HG02870 (cell line): ENCODE data around the gene CCDC97.
"Not testable (repeated sequence)": the region's sequence is repeated elsewhere in the genome, so short reads cannot be mapped to it uniquely, and the experiment has no call there.

Source experiments
- ATAC-seq: cut with Tn5 transposase; IDR thresholded peaks from one replicate; pipeline ENCODE4 v1.9.1; 2021; ENCODE audit warnings: mild to moderate bottlenecking, moderate library complexity; ENCODE audit not compliant: unreplicated experiment

CCDC97 gene

GRCh38 chr19:41330946-41331678 lies 21.1 kb downstream of the CCDC97 start:
- no peak for ATAC-seq

DNA sequence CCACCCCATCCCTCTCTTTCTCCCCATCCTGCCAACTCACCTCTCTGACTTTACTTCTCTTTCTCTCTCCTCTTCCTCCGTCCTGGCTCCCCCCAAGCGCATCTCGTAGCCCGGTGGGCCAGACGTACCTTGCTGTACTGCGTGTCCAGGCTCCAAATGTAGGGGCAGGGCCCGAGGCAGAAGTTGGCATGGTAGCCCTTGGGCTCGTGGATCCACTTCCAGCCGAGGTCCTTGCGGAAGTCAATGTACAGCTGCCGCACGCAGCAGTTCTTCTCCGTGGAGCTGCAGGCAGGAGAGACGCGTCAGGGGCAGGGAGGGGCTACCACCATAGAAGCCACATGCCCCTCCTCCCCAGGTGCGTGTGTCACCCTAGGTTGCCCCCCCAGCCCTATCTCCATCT lies 22.0 kb downstream of the CCDC97 start:
- no peak for ATAC-seq

DNA sequence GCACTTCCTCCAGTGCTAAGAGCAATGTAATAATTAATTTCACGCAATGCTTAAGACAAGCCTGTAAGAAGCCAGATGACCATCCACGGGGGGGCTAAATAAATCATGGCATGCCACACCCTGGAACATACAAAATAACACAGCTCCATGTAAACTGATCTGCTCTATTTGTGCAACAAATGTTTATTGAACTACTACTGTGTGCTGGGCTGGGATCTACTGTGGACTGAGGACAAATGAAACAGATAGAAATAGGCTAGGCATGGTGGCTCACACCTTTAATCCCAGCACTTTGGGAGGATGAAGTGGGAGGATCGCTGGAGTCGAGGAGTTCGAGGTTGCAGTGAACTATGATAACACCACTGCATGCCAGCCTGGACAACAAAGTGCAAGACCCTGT lies 22.5 kb downstream of the CCDC97 start:
- ATAC-seq = no peak

DNA sequence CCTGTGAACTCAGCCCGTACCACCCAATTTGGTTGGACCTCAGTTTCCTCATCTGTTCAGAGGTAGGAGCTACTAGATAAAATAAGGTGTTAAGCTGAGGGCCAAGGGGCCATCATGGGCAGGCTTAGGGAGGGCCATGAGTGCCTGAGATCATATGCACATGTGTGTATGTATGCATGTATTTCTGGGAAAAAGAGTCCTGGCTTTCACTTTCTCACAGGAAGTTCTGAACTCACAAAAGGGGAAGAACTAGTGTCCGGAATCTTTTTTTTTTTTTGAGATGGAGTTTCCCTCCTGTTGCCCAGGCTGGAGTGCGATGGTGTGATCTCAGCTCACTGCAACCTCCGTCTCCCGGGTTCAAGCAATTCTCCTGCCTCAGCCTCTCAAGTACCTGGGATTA lies 24.8 kb downstream of the CCDC97 start:
- no peak for ATAC-seq

GRCh38 chr19:41335467-41335866 lies 25.5 kb downstream of the CCDC97 start:
- no peak for ATAC-seq

DNA sequence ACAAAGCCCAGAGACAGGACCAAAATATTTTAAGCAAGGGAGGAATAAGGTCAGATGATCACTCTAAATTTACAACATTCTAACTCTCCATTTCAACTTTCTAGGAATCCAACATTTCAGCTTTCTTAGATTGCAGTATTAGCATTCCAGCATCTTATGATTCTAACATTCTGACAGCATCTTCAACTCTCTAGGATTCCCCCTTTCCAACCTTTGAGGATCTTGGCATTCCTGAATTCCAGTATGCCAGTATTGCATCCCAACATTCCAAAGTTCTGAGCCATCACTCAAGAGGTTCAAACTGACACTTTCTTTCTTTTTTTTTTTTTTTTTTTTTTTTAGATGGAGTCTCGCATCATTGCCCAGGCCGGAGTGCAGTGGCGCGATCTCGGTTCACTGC lies 30.0 kb downstream of the CCDC97 start:
- no peak for ATAC-seq

GRCh38 chr19:41341669-41342490 lies 31.9 kb downstream of the CCDC97 start:
- ATAC-seq = no peak

- no peak for ATAC-seq
Measured at GRCh38 chr19:41344162-41344561, 34.2 kb downstream of the CCDC97 start.

DNA sequence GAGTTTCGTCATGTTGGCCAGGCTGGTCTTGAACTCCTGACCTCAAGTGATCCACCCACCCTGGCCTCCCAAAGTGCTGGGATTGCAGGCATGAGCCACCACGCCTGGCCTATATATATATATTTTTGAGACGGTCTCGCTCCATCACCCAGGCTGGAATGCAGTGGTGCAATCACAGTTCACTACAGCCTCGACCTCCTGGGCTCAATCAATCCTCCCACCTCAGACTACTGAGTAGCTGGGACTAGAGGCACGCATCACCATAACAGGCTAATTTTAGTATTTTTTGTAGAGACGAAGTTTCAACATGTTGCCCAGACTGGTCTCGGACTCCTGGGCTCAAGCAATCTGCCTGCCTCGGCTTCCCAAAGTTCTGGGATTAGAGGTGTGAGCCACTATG lies 36.9 kb downstream of the CCDC97 start:
- ATAC-seq = not testable (repeated sequence)

GRCh38 chr19:41350735-41351338 lies 40.9 kb downstream of the CCDC97 start:
- peak; percentile 1 for ATAC-seq

DNA sequence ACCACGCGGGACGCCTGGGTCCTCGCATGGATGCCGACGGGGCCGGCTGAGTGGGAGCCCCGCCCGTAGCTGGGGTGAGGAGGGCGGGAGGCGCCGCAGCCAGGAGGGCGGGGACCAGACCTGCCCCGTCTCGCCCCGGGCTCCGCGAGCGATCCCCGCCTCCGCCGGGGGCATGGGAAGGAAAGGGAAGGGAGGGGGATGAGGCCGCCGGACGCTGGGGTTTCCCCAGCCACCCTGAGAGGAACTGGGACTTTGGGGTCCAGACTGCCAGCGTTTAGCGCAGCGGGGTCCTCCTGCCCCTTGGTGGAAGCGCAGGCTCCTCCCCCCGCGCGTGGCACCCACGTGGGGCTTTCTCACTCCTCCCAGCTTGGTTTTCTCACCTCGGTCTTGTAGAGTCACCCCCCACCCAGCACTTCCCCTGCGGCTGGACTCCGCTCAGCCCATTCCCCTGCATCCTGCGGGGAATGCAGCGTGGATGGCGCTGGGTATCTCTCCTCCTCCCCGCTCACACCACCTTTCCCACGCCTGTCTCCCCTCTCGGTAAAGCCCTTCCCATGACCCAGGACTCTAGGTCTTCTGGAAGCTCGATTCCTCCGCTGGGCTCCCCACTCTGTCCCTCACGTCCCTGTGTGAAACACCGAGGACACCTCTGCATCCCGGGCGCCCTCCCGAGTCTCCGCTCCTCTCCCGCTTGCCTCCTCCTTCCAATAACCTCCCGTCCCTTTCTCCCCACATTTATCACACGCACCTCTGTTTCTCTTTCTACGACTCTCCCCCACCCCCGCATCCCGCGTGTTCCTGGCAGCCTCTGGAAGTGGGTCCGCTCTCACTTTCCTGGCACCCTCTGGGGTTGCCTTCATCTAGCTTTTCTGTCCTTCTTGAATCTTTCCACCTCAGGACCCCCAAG lies 41.6 kb downstream of the CCDC97 start:
- peak; percentile 37 for ATAC-seq

GRCh38 chr19:41352279-41352608 lies 42.3 kb downstream of the CCDC97 start:
- ATAC-seq = no peak

GRCh38 chr19:41352609-41353465 lies 42.9 kb downstream of the CCDC97 start:
- no peak for ATAC-seq

DNA sequence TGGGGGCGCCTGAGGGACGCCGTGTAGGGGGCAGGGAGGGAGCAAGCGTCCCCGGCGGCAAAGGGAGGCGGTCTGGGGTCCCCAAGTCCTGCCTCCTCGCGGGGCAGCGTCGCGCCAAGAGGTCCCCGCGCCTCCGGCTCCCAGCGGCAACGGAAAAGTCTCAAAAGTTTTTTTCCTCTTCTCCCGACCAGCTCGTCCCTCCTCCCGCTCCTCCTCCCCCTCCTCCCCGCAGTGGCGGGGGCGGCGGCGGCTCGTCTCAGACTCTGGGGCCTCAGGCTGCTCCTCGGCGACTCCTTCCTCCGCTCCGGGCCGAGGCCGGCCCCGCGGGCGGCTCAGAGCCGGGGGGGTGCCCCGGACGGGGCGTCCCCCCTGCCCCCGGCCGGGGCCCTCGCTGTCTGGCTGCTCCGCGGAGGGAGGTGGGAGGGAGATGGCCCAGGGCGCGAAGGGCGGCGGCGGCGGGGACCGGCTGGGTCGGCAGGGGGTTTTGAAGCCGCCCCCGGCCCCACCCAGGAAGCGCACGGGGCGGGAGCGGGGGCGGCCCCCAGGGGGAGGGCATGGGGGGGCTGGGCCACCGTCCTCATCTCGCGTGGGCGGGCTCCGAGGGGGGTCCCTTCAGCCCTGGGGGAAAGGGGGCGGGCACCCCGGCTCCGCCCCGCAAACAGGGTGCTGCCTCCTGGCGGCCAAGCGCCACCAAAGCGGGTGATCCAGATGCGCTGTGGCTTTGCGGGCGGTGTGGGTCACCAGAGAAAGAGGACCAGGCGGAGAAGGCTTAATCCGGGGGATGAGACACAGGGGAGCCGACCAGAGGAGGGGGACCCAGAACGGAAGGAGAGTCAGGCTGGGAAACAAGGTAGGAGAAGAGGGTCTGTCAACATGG lies 43.7 kb downstream of the CCDC97 start, which contains the start of gene TGFB1:
Gene TGFB1 (minus strand): TSS at position 457 of the 877 bp plus-strand sequence. CDS start 878 bp downstream, outside the sequence.
- peak; percentile 35 for ATAC-seq

- no peak for ATAC-seq
Measured at GRCh38 chr19:41354343-41354953, 44.5 kb downstream of the CCDC97 start.

- no peak for ATAC-seq
Measured at GRCh38 chr19:41355035-41355434, 45.1 kb downstream of the CCDC97 start.

GRCh38 chr19:41355802-41356201 lies 45.8 kb downstream of the CCDC97 start:
- no peak for ATAC-seq

- ATAC-seq = no peak
Measured at GRCh38 chr19:41356984-41357739, 47.2 kb downstream of the CCDC97 start.
